Ovary (tissue), 3 donors: ENCODE measurements around the gene FLOT1.

Source experiments
- POLR2A ChIP-seq: fragments of 450-650 bp; IDR thresholded peaks from one replicate; pipeline ENCODE4 v1.6.1; 2017; ENCODE audit warnings: antibody characterized with exemption, mild to moderate bottlenecking, moderate library complexity
- TF ChIP-seq, protein P1 (sequence below), 3 donors: fragments of 450-650 bp in 2 of 3; fragments of 200-600 bp in 1 of 3; IDR thresholded peaks; one replicate each; pipeline versions ENCODE4 v1.5.1 to v1.8.0; 2016 to 2022; ENCODE audit warnings: antibody characterized with exemption in 3 of 3, mild to moderate bottlenecking in 1 of 3
- donor health status: DM: no; HTN: no; CAD: no.

DNA sequence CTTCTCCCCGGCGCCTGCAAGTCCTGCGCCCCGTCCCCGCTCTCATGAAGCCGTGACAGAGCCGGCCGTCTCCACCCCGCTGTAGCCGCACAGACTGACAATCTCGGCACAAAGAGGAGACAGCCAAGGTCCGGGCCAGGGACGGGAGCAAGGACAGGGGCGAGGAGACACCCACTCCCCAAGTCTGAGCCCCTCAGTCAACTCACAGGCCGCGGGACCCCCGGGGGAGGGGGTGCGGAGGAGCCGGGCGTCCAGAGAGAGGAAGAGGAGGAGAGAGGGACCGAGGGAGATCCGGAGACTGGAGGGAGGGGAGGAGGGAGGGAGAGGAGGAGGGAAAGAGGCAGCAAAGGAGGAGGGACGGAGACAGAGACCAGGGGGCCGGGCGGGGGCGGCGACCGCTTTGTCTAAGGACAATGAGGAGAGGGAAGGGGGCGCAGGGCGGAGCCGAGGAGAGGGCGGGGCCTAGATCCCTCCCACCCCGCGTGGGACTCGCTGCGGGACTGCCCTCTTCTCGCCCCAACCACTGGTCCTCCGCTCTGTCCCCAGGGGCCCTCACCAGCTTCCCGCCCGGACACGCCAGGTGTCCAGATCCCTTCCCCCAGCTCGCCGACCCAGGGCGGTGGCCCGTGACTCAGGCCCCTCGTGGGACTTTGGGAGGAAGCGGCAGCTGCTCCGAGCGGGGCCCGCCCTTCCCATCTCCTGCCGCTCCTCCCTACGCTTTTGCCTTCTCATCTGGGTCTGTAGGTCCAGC is 55.4 kb downstream of the FLOT1 start:
- TF ChIP-seq, protein P1, sequence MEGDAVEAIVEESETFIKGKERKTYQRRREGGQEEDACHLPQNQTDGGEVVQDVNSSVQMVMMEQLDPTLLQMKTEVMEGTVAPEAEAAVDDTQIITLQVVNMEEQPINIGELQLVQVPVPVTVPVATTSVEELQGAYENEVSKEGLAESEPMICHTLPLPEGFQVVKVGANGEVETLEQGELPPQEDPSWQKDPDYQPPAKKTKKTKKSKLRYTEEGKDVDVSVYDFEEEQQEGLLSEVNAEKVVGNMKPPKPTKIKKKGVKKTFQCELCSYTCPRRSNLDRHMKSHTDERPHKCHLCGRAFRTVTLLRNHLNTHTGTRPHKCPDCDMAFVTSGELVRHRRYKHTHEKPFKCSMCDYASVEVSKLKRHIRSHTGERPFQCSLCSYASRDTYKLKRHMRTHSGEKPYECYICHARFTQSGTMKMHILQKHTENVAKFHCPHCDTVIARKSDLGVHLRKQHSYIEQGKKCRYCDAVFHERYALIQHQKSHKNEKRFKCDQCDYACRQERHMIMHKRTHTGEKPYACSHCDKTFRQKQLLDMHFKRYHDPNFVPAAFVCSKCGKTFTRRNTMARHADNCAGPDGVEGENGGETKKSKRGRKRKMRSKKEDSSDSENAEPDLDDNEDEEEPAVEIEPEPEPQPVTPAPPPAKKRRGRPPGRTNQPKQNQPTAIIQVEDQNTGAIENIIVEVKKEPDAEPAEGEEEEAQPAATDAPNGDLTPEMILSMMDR (IDR thresholded peaks at IDR 0.05): no peak
- TF ChIP-seq POLR2A: peak; percentile 64
